Activated CD8-positive, alpha-beta memory T cell treated with anti-CD3 and anti-CD28 coated beads, Interleukin-2, amount 50 U/mL, for 4 hours (primary cell): ENCODE results near the gene VPS9D1.

ENCODE experiments used
- DNase-seq: peaks from one replicate; pipeline ENCODE4 v3.0.0-alpha.2; 2020

The VPS9D1 gene, protein sequence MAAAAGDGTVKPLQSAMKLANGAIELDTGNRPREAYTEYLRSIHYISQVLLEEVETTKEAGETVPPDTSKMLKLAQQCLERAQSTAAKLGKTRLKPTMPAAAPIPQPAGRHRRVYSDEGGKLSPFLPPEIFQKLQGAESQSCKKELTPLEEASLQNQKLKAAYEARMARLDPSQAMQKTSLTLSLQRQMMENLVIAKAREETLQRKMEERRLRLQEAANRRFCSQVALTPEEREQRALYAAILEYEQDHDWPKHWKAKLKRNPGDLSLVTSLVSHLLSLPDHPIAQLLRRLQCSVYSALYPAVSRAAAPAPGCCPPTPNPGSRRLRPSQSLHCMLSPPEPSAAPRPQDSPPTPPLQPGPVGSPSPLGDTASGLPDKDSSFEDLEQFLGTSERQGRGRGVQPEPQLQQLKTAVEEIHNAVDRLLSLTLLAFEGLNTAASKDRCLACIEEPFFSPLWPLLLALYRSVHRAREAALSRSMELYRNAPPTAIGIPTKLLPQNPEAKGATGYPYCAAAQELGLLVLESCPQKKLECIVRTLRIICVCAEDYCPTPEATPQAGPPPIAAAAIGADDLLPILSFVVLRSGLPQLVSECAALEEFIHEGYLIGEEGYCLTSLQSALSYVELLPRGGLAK

DNA sequence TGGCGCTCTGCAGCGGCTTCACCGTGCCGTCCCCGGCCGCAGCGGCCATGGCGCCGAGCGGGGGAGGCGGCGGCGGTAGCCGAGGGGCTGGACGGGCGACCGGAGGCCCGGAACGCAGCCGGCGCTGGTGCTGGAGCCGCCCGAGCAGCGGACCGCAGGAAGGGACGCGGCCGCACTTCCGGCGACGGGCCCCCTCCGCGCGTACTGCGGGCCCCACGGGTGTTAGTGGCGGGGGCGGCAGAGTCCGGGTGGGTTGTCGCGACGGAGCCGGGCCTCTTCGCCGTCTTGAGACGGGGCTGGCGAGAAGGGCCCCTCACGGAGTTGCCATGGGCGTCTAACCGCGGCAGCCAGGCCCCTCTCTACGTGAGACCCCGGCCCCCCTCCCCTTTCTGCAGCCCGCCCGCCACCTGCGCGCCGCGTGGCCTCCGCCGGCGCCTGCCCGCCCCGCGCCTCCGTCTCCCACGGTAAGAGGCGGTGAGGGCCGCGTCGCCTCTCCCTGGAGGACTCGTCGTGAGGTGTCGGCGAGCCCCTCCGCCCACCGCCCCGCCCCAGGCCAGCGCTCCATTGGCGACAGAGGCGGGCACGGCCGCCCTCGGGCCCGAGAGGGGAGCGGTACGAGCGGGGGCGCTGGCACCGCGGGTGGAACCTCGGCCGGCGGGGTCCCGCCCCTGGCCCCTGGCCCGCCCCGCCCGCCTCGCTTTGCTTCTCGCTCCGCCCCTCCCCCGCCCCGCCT is at the start of gene VPS9D1, which contains the start of gene ZNF276:
Gene VPS9D1 (minus strand): TSS at position 86 of the 733 bp plus-strand sequence. CDS start 37 bp downstream, at position 49.
Gene ZNF276 (plus strand): TSS at position 725 of the 733 bp plus-strand sequence. CDS start 104 bp downstream, outside the sequence.
- DNase-seq = peak; percentile 89

DNA sequence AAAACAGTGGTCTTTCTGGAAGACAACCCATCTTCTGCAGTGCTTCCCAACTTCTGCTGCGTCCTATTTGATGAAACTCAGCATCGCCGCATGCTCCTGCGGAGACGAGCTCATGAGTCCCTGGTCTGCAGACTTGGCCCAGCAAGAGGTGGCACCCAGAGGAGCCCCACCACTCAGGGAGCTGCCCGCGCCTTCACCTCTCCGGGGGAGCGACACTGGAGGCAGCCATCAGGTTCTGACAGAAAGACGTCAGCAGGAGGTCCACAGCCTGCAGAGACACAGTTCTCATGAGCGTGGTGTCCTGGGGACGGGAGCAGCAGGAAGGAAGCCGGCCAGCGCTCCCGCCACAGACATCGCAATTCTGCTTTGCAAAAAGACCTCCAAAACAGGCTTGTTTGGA is 49.7 kb upstream of the VPS9D1 start:
- DNase-seq = no peak

DNA sequence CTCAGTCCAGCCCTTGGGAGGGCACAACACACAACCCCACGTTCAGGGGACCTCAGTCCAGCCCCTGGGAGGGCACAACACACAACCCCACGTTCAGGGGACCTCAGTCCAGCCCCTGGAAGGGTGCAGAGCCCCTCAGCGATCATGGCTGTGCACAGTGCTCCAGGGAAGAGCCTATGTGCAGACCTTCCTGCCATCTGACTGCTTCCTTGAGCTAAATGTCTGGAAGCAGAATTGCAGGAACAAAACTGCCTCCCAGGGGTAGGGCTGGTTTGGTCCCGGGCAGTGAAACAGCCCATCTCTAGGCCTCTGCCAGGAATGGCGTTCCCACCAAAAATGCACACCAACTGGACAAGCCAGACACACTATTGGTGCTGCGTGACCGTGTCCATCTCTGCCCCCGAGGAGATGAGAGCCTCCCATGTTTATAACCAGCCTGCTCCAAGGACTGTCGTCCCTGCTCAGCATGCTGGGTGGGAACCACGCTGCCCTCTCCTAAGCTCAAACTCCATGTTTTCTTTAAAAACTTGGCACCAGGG is 44.7 kb upstream of the VPS9D1 start:
- no peak for DNase-seq

DNA sequence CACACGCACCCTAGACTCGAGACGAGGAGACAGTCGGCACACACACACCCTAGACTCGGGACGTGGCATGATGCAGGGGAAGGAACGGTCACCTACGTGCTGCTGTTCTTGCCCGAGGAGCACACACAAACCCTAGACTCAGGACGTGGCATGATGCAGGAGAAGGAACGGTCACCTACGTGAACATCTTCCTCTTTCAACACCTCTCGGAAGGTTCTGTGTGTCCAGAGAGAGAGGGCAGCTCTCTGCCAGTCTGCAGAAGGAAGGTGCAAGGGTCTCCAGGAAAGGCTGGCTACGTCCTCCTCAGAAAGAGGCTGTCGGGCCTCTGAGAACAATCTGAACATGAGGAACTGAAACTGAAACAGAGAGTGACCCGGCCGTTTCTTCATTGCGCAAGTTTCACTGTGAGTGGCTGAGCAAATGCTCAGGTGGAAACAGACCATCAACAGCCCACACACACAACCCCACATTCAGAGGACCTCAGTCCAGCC is 44.1 kb upstream of the VPS9D1 start:
- DNase-seq = peak; percentile 28

DNA sequence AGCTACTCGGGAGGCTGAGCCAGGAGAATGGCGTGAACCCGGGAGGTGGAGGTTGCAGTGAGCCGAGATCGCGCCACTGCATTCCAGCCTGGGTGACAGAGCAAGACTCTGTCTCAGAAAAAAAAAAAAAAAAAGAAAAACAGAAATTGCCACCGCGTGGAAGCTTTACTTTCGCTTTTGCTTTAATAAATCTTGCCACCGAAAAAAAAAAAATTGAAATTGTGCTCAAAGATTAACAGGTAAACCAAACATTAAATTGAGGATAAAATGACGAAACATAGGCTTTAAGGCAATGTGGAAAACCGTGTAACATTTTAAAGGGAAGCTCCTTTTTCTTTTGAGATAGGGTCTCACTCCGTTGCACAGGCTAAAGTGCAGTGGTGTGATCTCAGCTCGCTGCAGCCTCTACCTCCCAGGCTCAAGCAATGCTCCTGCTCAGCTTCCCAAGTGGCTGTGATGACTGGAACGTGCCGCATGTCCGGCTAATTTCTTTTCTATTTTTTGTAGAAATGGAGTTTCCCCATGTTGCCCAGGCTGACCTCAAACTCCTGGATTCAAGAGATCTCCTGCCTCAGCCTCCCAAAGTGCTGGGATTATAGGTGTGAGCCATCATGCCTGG is 40.7 kb upstream of the VPS9D1 start:
- DNase-seq = no peak

DNA sequence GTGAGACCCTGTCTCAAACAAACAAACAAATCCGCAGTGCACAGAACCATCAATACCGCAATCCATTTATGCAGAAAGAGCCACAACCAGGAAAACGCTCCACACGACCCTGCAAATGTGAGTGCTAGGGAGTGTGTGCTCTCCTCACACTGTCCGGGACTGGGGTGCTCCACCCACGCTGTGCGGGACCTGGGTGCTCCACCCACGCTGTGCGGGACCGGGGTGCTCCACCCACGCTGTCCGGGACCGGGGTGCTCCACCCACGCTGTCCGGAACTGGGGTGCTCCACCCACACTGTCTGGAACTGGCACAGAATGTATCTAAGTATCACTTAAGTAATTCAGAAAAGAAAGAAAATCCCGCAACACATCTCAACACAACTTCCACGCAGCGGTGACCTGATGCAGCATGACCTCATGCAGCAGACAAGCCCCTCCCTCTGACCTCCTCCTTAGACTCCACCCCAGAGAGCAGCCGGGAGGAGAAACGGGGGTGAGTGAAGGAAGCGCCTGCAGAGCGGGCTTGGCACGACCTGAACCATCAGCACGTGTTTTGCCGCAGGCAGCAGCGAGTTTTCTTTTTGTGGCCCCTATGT is 39.1 kb upstream of the VPS9D1 start:
- no peak for DNase-seq

DNA sequence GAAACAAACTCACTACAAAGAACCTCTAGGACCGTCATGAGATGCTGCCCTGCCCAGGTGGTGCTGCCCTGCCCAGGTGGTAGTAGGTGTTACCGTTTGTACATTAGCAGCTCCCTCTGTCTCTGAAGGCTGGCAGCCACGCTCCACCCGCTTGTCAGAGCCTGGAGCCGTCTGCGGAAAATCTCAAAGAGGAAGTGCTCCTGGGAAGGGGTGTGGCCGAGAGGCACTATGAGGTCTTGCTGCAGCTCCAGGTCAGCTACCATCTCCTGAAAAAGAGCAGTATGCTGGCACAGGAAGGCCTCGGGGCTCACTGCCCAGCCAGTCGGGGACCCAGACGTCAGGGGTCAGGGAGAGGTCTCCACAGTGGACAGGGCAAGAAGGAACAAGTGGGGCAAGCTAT is 28.9 kb upstream of the VPS9D1 start:
- DNase-seq = no peak

DNA sequence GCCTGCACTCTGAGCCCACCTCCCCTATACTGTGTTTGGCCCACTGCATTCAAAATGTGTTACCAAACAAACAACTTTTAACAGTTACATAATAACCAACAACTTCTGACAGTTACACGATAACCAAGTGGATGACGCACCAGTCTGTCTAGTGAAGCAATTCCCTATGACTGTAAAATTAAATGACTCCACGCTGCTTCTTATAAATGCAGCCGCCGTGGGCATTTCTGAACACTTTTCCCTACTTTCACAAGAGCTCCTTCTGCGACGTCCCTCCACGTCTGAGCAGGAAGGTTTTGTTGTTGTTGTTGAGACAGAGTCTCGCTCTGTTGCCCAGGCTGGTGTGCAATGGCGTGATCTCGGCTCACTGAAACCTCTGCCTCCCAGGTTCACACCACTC is 28.2 kb upstream of the VPS9D1 start:
- no peak for DNase-seq

DNA sequence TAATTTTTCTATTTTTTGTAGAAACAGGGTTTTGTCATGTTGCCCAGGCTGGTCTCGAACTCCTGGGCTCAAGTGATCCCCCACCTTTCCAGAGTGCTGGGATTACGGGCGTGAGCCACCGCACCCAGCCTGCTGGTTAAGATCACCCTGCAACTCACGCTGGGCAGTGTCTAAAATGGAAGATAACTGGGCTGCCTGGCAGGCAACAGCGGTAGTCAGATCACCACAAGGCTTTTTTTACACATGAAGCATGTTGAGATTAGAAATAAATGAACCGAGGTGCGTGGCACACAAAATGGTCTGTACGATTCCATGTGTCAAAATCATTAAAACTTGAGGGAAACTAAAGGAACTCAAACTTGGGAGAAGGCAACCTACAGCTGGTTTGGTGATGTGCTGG is 27.4 kb upstream of the VPS9D1 start:
- no peak for DNase-seq

DNA sequence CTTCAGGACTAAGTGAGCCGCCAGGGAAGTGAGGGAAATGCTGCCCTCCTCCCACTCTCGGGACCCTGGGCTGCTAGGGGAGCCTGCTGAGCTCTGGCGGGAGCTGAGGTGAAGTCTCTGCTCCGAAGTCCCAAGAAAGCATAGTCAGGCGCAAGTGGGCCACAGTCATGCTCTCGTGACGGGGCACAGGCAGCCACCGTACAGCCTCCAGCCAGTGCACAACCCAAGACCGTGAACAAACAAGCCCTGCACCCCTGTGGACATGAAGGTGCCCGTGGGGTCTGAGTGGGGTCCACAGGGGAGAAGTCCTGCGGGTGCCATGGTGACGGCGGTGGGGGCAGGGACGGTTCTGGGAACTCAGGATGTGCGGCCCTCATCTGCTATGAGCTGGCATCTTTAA is 25.3 kb upstream of the VPS9D1 start:
- DNase-seq = no peak

DNA sequence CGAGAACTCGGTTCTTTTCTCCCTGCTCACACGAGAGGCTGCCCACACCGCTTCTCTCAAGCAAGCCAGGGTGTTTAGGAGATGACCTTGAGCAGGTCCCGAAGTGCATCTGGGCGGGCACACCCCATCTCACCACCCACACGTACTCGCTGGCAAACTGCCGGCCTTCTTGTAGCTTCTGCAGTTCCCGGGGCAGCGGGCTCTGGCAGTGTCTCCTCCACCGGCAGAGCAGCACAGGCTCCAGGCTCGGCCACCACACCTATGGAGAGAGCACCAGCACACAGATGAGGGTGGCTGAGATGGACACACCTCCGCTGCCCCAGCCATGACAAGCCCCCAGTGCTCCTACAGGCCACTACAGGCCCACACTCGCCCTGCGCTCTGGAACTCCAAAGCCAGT is 24.1 kb upstream of the VPS9D1 start:
- DNase-seq = no peak

DNA sequence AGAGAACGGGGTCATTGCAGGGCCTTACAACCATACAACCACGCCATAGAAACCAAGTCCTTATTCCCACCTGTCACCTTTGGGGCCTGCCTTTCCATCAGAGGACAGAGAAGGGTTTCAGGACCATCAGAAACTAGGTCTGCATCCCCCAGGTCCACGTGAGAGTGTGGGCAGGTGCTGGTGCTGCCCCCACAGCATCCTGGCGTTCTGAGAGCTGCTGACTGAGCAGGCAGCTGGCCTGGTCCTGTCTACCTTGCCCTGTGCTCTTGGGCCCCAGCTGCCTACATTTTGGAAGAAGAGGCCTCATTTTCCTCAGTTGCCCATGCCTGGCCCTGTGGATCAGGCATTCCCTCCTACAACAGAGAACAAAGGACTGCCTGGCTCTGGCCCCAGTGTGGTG is 22.2 kb upstream of the VPS9D1 start:
- DNase-seq = no peak

DNA sequence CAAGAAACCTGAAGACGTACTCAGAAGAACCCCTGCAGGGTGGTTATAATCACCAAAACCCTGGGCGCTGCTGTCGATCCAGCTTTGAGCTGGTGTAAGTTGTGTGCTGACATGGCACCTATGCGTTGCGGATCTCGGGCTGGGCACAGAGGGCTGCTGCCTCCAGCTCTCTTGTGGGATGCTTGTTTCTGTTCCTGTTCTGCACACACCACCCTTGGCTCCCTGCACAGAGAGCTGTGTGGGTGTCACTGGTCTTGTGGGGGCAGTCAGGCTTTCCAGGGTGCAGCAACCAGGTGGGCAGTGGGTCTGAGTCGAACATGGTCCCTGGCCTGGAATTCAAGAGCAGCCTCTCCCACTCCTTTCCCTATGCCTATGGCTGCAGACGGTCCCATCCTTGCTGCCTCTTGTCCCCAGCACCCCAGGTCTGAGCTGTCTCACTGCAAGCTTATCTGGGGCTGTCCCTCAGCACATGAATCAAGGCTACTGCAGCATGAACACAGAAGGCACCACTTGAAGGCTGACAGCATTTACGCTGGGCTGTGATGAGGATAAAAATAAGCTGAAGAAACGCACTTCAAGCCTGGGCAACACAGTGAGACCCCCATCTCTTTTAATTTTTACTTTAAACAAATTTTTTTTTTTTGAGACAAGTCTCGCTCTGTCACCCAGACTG is 20.8 kb upstream of the VPS9D1 start:
- no peak for DNase-seq

DNA sequence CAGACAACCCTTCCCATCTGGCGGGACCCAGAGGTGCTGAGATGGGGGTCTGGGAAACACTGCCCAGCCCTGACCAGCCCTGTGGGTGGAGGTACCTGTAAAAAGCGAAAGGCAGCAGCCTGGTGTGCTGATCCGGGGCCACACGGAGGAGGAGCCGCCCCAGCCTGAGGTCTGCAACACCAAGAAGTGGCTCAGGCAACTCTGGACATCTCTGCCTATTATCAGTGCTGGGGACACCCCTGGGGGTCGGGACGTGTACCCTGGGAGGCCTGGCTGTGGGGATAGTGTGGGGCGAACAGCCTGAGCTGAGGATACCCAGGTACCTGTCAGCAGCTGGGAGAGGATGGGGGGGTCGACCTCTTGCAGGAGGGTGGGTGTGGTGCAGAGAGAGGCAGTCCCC is 18.7 kb upstream of the VPS9D1 start:
- DNase-seq = no peak

DNA sequence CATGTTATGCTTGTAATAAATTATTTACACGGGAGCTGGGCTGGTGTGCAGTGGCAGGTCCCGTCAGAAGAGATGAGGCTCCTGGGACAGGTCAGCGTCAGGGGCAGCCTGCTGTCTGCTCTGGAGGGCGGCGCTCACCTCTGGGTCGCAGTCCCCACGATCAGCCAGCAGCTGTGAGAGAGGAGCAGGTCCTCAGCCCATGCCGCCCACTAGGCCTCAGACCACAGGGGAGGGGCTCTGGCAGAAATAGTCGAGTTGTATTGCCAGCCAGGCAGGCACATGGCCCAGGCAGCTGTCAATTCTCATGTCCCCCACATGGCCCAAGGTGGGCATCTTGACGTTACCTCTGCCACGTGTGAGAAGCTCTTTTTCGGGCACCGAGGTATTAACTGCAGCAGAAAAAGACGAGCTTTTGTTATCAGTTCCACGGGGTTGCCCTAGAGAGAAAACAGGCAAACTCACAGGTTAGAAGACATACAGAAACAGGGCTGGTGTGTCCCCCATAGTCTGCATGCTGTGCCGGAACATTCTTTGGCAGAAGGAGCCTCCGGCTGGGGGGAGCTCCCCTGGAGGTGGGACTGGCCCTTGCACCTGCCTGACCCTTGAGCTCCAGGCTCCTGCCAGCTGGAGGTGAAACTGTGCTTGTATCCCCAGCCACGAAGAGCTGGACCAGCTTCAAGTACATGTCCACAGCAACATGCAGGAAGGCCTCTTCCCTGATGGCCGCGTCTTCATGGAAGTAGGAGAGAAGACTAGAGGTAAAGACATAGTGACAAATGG is 18.0 kb upstream of the VPS9D1 start:
- no peak for DNase-seq

DNA sequence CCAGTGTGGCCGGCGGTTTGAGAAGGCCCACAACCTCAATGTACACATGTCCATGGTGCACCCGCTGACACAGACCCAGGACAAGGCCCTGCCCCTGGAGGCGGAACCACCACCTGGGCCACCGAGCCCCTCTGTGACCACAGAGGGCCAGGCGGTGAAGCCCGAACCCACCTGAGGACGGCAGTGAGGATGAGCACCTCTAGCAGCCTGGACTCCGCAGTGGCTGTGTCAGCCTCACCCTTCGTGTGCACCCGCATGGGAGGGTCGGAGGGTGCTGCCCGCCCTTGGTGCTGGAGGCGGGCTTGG is 17.3 kb upstream of the VPS9D1 start:
- no peak for DNase-seq

DNA sequence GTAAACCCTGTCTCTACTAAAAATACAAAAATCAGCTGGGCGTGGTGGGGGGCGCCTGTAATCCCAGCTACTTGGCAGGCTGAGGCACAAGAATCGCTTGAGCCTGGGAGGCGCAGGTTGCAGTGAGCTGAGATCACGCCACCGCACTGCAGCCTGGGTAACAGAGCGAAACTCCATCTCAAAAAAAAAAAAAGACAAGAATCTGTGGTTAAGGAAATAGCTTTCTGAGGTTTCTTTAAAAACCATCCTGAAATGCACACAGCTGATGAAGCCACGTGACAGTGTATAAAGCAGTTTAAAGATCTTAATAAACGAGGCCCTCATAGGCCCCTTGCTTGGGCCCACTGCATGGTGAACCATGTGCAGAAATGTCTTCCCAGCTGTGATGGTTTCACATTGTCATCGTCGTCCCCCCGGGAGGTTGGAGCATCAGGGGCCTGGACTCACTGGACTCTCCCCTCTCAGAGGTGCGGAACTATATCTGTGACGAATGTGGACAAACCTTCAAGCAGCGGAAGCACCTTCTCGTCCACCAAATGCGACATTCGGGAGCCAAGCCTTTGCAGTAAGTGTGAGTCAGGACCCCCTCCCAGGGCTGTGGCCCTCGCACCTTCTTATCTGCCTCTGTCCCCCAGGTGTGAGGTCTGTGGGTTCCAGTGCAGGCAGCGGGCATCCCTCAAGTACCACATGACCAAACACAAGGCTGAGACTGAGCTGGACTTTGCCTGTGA is 16.8 kb upstream of the VPS9D1 start:
- no peak for DNase-seq

DNA sequence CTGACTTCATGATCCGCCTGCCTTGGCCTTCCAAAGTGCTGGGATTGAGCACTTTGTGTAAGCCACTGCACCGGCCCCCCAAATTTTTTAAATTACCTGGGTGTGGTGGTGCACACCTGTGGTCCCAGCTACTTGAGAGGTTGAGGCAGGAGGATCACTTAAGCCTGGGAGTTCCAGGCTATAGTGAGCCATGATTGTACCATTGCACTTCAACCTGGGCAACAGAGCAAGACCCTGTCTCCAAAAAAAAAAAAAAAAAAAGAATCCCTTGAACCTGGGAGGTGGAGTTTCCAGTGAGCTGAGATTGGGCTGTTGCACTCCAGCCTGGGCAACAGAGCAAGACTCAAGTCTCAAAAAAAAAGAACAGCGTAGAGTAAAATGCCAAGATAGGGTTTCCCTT is 15.9 kb upstream of the VPS9D1 start:
- no peak for DNase-seq

DNA sequence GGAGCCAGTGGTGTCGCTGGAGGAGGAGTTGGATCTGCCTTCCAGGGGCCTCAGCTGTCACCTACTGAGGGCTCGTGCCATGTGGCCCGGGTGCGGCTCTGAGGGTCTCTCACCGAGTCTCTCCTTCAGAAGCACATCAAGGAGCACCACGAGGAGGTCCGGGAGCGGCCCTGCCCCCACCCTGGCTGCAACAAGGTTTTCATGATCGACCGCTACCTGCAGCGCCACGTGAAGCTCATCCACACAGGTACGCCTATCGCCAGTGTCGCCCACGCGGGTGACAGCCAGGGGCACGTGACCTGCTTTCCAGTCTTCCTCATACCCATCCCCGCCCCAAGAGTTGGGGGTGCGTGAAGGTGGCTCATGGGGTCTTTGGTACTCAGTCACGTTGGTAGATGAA is 13.1 kb upstream of the VPS9D1 start:
- no peak for DNase-seq

DNA sequence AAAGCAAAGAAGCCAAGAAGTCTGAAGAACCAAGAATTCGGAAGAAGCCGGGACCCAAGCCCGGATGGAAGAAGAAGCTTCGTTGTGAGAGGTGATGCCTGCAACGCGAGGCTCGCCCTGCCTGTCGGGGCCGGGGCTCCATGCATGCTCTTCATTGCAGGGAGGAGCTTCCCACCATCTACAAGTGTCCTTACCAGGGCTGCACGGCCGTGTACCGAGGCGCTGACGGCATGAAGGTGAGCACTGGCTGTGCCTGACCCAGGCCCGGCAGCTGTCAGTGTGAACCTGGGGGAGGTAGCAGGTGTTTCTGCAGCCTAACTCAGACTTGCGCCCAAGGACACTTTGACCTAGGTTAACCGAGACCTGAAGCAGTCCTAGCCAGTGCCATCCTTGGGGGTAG is 12.6 kb upstream of the VPS9D1 start:
- no peak for DNase-seq

DNA sequence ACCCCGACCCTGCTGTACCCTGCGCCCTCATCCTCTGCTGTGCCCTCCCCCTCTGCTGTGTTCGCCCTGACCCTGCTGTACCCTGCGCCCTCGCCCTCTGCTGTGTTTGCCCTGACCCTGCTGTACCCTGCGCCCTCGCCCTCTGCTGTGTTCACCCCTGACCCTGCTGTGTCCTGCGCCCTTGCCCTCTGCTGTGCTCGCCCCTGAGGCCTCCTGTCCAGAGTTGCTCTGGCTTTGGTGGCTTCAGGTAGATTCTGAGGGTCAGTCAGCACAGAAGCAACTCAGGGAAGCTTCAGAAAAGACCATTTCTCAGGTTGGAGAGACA is 12.2 kb upstream of the VPS9D1 start:
- no peak for DNase-seq
